ENCODE results near the gene RNF26.
A peak's percentile ranks its signal among the peaks of the same experiment; 100 is the strongest.

RNF26 gene

GRCh38 chr11:119332111-119332765 lies 2.1 kb upstream of the RNF26 start:
- Histone ChIP-seq H2AFZ (ENCODE audit: low read length) (peak overlapping the region; percentile 75), H3K18ac (ENCODE audit: low read length) (no peak overlapping the region), H3K27ac (replicated peaks; ENCODE audit: low read length) (peak overlapping the region; percentile 76), H2BK12ac (ENCODE audit: low read length) (no peak overlapping the region), H3K9ac (ENCODE audit: low read depth, low read length, poor library complexity) (no peak overlapping the region), H3K36me3 (replicated peaks in 1 of 2; ENCODE audit: control insufficient read depth in 2 of 2, insufficient read depth in 2 of 2, low read length in 2 of 2) (peaks cover 13 to 16% of the 10 kb centered on the region in 2 donors), H2AK5ac (ENCODE audit: low read depth, low read length) (no peak overlapping the region), H2BK5ac (ENCODE audit: low read length) (no peak overlapping the region), H3K23ac (ENCODE audit: low read depth, low read length, poor library complexity) (no peak overlapping the region), H3K4ac (ENCODE audit: low read length) (no peak overlapping the region), H3K9me3 (replicated peaks in 1 of 2; ENCODE audit: control insufficient read depth in 2 of 2, insufficient read depth in 1 of 2, low read depth in 1 of 2, low read length in 2 of 2) (no peaks in the 10 kb centered on the region), H3K4me2 (ENCODE audit: insufficient read depth, low read length, poor library complexity, severe bottlenecking) (no peak overlapping the region), H3K4me1 (ENCODE audit: control insufficient read depth in 2 of 2, insufficient read depth in 1 of 2, low read depth in 1 of 2, low read length in 2 of 2) (peaks cover 14 to 27% of the 10 kb centered on the region in 2 donors), H4K8ac (ENCODE audit: low read depth, low read length) (no peak overlapping the region), H3K4me3 (ENCODE audit: low read length in 2 of 2) (no peak overlapping the region), H3K27me3 (ENCODE audit: control insufficient read depth in 3 of 3, insufficient read depth in 3 of 3, low read depth in 1 of 3, low read length in 3 of 3) (peaks cover 0 to 4% (median 0%) of the 10 kb centered on the region in 3 experiments), H3K14ac (ENCODE audit: low read length) (no peak overlapping the region), H4K91ac (ENCODE audit: low read depth, low read length, poor library complexity) (no peak overlapping the region), H3K79me1 (ENCODE audit: low read depth, low read length) (peaks cover 20% of the 10 kb centered on the region), H2BK120ac (ENCODE audit: low read depth, low read length) (no peak overlapping the region), H2BK15ac (ENCODE audit: low read length) (no peak overlapping the region)
- no peak for DNase-seq (ENCODE audit: low spot score)
- WGBS, 2 donors (ENCODE audit: extremely low coverage in 2 of 2, insufficient read length in 2 of 2, insufficient replicate concordance in 1 of 2), result no CpG with 5 or more reads among the region's 4 CpGs

DNA sequence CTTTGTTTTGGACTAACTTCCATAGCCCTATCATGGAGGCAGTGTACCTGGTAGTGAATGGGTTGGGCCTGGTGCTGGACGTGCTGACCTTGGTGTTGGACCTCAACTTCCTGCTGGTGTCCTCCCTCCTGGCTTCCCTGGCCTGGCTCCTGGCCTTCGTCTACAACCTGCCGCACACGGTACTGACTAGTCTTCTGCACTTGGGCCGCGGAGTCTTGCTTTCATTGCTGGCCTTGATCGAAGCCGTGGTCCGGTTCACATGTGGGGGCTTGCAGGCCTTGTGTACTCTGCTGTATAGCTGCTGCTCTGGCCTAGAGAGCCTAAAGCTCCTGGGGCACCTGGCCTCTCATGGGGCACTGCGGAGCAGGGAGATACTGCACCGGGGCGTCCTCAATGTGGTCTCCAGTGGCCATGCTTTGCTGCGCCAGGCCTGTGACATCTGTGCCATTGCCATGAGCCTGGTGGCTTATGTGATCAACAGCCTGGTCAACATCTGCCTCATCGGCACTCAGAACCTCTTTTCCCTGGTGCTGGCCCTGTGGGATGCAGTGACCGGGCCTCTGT lies 846 bp downstream of the RNF26 start:
- H2AFZ ChIP-seq (ENCODE audit: low read length), result peak overlapping the region; percentile 84
- peak overlapping the region; percentile 85 for H3K9ac ChIP-seq (ENCODE audit: low read depth, low read length, poor library complexity)
- H3K14ac ChIP-seq (ENCODE audit: low read length), result no peak overlapping the region
- no peak overlapping the region for H2BK120ac ChIP-seq (ENCODE audit: low read depth, low read length)
- no peaks in the 10 kb centered on the region for H3K9me3 ChIP-seq (replicated peaks in 1 of 2; ENCODE audit: control insufficient read depth in 2 of 2, insufficient read depth in 1 of 2, low read depth in 1 of 2, low read length in 2 of 2)
- no CpG with 5 or more reads among the region's 15 CpGs for WGBS, 2 donors (ENCODE audit: extremely low coverage in 2 of 2, insufficient read length in 2 of 2, insufficient replicate concordance in 1 of 2)
- peak overlapping the region; percentile 70 for H3K23ac ChIP-seq (ENCODE audit: low read depth, low read length, poor library complexity)
- peak overlapping the region; percentile 40 for H2BK15ac ChIP-seq (ENCODE audit: low read length)
- DNase-seq (ENCODE audit: low spot score), result no peak
- H4K91ac ChIP-seq (ENCODE audit: low read depth, low read length, poor library complexity), result no peak overlapping the region
- no peak overlapping the region for H3K18ac ChIP-seq (ENCODE audit: low read length)
- H3K4ac ChIP-seq (ENCODE audit: low read length), result peak overlapping the region; percentile 80
- peak overlapping the region; percentile 86 to 98 for H3K4me3 ChIP-seq (ENCODE audit: low read length in 2 of 2)
- H3K36me3 ChIP-seq (replicated peaks in 1 of 2; ENCODE audit: control insufficient read depth in 2 of 2, insufficient read depth in 2 of 2, low read length in 2 of 2), result peaks cover 16% of the 10 kb centered on the region in 2 donors
- H3K4me2 ChIP-seq (ENCODE audit: insufficient read depth, low read length, poor library complexity, severe bottlenecking), result peak overlapping the region; percentile 68
- peaks cover 3 to 8% (median 4%) of the 10 kb centered on the region in 3 experiments for H3K27me3 ChIP-seq (ENCODE audit: control insufficient read depth in 3 of 3, insufficient read depth in 3 of 3, low read depth in 1 of 3, low read length in 3 of 3)
- H4K8ac ChIP-seq (ENCODE audit: low read depth, low read length), result no peak overlapping the region
- H3K79me1 ChIP-seq (ENCODE audit: low read depth, low read length), result peaks cover 22% of the 10 kb centered on the region
- no peak overlapping the region for H3K27ac ChIP-seq (replicated peaks; ENCODE audit: low read length)
- H2BK5ac ChIP-seq (ENCODE audit: low read length), result peak overlapping the region; percentile 88
- H2BK12ac ChIP-seq (ENCODE audit: low read length), result peak overlapping the region; percentile 44
- H2AK5ac ChIP-seq (ENCODE audit: low read depth, low read length), result peak overlapping the region; percentile 78
- H3K4me1 ChIP-seq (ENCODE audit: control insufficient read depth in 2 of 2, insufficient read depth in 1 of 2, low read depth in 1 of 2, low read length in 2 of 2), result peaks cover 25 to 44% of the 10 kb centered on the region in 2 donors

GRCh38 chr11:119335655-119336543 lies 1.6 kb downstream of the RNF26 start:
- H3K4me3 ChIP-seq (ENCODE audit: low read length in 2 of 2), result peak overlapping the region; percentile 86 to 98
- WGBS, 2 donors (ENCODE audit: extremely low coverage in 2 of 2, insufficient read length in 2 of 2, insufficient replicate concordance in 1 of 2), result no CpG with 5 or more reads among the region's 30 CpGs

More at GRCh38 chr11:119335655-119336543, 1.6 kb downstream of the RNF26 start:
- H2BK5ac ChIP-seq (ENCODE audit: low read length), result peak overlapping the region; percentile 88
- H2AK5ac ChIP-seq (ENCODE audit: low read depth, low read length), result peak overlapping the region; percentile 78
- peak overlapping the region; percentile 33 for H2BK15ac ChIP-seq (ENCODE audit: low read length)
- H3K36me3 ChIP-seq (replicated peaks in 1 of 2; ENCODE audit: control insufficient read depth in 2 of 2, insufficient read depth in 2 of 2, low read length in 2 of 2), result peaks cover 16% of the 10 kb centered on the region in 2 donors
- no peak overlapping the region for H3K4ac ChIP-seq (ENCODE audit: low read length)
- H3K9me3 ChIP-seq (replicated peaks in 1 of 2; ENCODE audit: control insufficient read depth in 2 of 2, insufficient read depth in 1 of 2, low read depth in 1 of 2, low read length in 2 of 2), result no peaks in the 10 kb centered on the region
- peak overlapping the region; percentile 58 for H3K23ac ChIP-seq (ENCODE audit: low read depth, low read length, poor library complexity)
- H2BK12ac ChIP-seq (ENCODE audit: low read length), result no peak overlapping the region
- peaks cover 22% of the 10 kb centered on the region for H3K79me1 ChIP-seq (ENCODE audit: low read depth, low read length)
- H3K18ac ChIP-seq (ENCODE audit: low read length), result no peak overlapping the region
- H4K91ac ChIP-seq (ENCODE audit: low read depth, low read length, poor library complexity), result no peak overlapping the region
- DNase-seq (ENCODE audit: low spot score), result no peak
- peaks cover 5 to 14% (median 6%) of the 10 kb centered on the region in 3 experiments for H3K27me3 ChIP-seq (ENCODE audit: control insufficient read depth in 3 of 3, insufficient read depth in 3 of 3, low read depth in 1 of 3, low read length in 3 of 3)
- H3K4me1 ChIP-seq (ENCODE audit: control insufficient read depth in 2 of 2, insufficient read depth in 1 of 2, low read depth in 1 of 2, low read length in 2 of 2), result peaks cover 27 to 45% of the 10 kb centered on the region in 2 donors
- no peak overlapping the region for H4K8ac ChIP-seq (ENCODE audit: low read depth, low read length)
- H3K4me2 ChIP-seq (ENCODE audit: insufficient read depth, low read length, poor library complexity, severe bottlenecking), result peak overlapping the region; percentile 68
- H3K27ac ChIP-seq (replicated peaks; ENCODE audit: low read length), result no peak overlapping the region
- no peak overlapping the region for H2AFZ ChIP-seq (ENCODE audit: low read length)
- peak overlapping the region; percentile 85 for H3K9ac ChIP-seq (ENCODE audit: low read depth, low read length, poor library complexity)
- H3K14ac ChIP-seq (ENCODE audit: low read length), result no peak overlapping the region
- no peak overlapping the region for H2BK120ac ChIP-seq (ENCODE audit: low read depth, low read length)

Measured in neuronal stem cell (in vitro differentiated cells).